Upper lobe of left lung (tissue), 6 donors: ENCODE data around the gene LCN15. TPM values are rescaled to one million over a fixed set of nuclear protein-coding genes. Genes with fewer than 3 reads are reported as not detected.

Experiments
- ATAC-seq, 2 donors: fragments of 200-7000 bp; cut with Tn5 transposase; one replicate each; pipeline ENCODE4 v1.9.1; 2022; ENCODE audit warnings: mild to moderate bottlenecking in 2 of 2, moderate library complexity in 2 of 2; ENCODE audit not compliant: low FRiP score in 2 of 2
- DNase-seq, 2 donors: peaks; one replicate each; pipeline ENCODE4 v3.0.0-alpha.2; 2019 to 2020
- H3K27ac ChIP-seq, 4 donors: fragments of 200-600 bp; sonication (generic); one replicate each; pipeline ENCODE4 v1.5.1; 2016 to 2019
- H3K27me3 ChIP-seq, 4 donors: fragments of 200-600 bp; sonication (generic); one replicate each; pipeline ENCODE4 v1.5.1; 2017 to 2019
- H3K36me3 ChIP-seq, 4 donors: fragments of 200-600 bp; sonication (generic); one replicate each; pipeline ENCODE4 v1.5.1; 2016 to 2019
- H3K4me1 ChIP-seq, 4 donors: fragments of 200-600 bp; sonication (generic); one replicate each; pipeline ENCODE4 v1.5.1; 2018 to 2019
- H3K4me3 ChIP-seq, 4 donors: fragments of 200-600 bp; sonication (generic); one replicate each; pipeline ENCODE4 v1.5.1; 2017 to 2019; ENCODE audit warnings: mild to moderate bottlenecking in 2 of 4, moderate library complexity in 1 of 4
- H3K9me3 ChIP-seq, 4 donors: fragments of 200-600 bp; sonication (generic); one replicate each; pipeline ENCODE4 v1.5.1; 2018 to 2019
- CTCF ChIP-seq, 6 experiments: fragments of 450-650 bp in 4 of 6; fragments of 200-600 bp in 2 of 6; sonication (generic) in 2 of 6; IDR thresholded peaks; one replicate each; pipeline ENCODE4 v1.5.1; 2016 to 2019; ENCODE audit warnings: antibody characterized with exemption in 6 of 6
- EP300 ChIP-seq, 4 donors: sonication (generic); formaldehyde crosslinking; IDR thresholded peaks; one replicate each; pipeline ENCODE4 v1.5.1; 2017; ENCODE audit warnings: antibody characterized with exemption in 4 of 4, control low read depth in 2 of 4
- POLR2A ChIP-seq, 4 donors: fragments of 450-650 bp; IDR thresholded peaks; one replicate each; pipeline ENCODE4 v1.5.1; 2016 to 2017; ENCODE audit warnings: antibody characterized with exemption in 4 of 4, mild to moderate bottlenecking in 2 of 4
- POLR2AphosphoS5 ChIP-seq, 2 donors: sonication (generic); formaldehyde crosslinking; IDR thresholded peaks; one replicate each; pipeline ENCODE4 v1.5.1; 2017; ENCODE audit warnings: antibody characterized with exemption in 2 of 2
- WGBS, 2 donors: methylation state at CpG; one replicate each; pipeline ENCODE4 v1.1.5; 2017 to 2018; 5-methylcytosine and 5-hydroxymethylcytosine counted together
- total RNA-seq, 6 donors: library from RNA; depleted of rRNA in 4 of 6; stranded (reverse); fragments of >200 nt in 4 of 6; gene quantifications; one replicate each; pipeline versions ENCODE4 v1.1.0 to v1.2.1, GENCODE V29; 2016 to 2021
- donor health status: DM: no; HTN: no; CAD: no; lungs with moderate emphysema.
- donor health status: DM: no; HTN: yes; CAD: no; lungs with severe emphysema.

The LCN15 gene
- total RNA-seq, 6 donors from 2014 or later, result 0.23 TPM; not detected in 5

- H3K9me3 ChIP-seq, result no peaks in the 10 kb centered on the region
- H3K4me3 ChIP-seq, result peak overlapping the region in 1 of 4 donors; percentile 29
- peak in 1 of 2 donors; percentile 52 for DNase-seq
- 68% methylated on average over 8 to 18 of the region's 23 CpGs for WGBS, 2 donors
- H3K4me1 ChIP-seq, result peaks cover 4 to 33% (median 26%) of the 10 kb centered on the region in 4 donors
- TF ChIP-seq POLR2AphosphoS5 (IDR thresholded peaks at IDR 0.05), result no peak
- no peak for TF ChIP-seq CTCF (IDR thresholded peaks at IDR 0.05)
- no peak for TF ChIP-seq EP300 (IDR thresholded peaks at IDR 0.05)
- TF ChIP-seq POLR2A (IDR thresholded peaks at IDR 0.05), result no peak
- no peaks in the 10 kb centered on the region for H3K36me3 ChIP-seq
- no peak for ATAC-seq
- peak overlapping the region in 1 of 4 donors; percentile 0 for H3K27ac ChIP-seq
- H3K27me3 ChIP-seq, result peaks cover 0 to 26% (median 12%) of the 10 kb centered on the region in 4 donors
Measured at GRCh38 chr9:136745389-136746154, 18.7 kb downstream of the LCN15 start.

- Histone ChIP-seq H3K9me3 (no peaks in the 10 kb centered on the region), H3K27me3 (peaks cover 0 to 27% (median 12%) of the 10 kb centered on the region in 4 donors), H3K27ac (no peak overlapping the region), H3K4me3 (no peak overlapping the region), H3K4me1 (peaks cover 4 to 33% (median 26%) of the 10 kb centered on the region in 4 donors), H3K36me3 (no peaks in the 10 kb centered on the region)
- no peak for ATAC-seq
- no peak for TF ChIP-seq EP300 (IDR thresholded peaks at IDR 0.05)
- TF ChIP-seq POLR2A (IDR thresholded peaks at IDR 0.05), result no peak
- no peak for TF ChIP-seq CTCF (IDR thresholded peaks at IDR 0.05)
- no peak for TF ChIP-seq POLR2AphosphoS5 (IDR thresholded peaks at IDR 0.05)
- peak in 1 of 2 donors; percentile 53 for DNase-seq
- WGBS, 2 donors, result 82% methylated on average over 16 of the region's 18 CpGs; no CpG with 5 or more reads in 1 of the 2 donors
Measured at GRCh38 chr9:136744773-136745172, 19.5 kb downstream of the LCN15 start.

GRCh38 chr9:136743639-136744211 is 20.6 kb downstream of the LCN15 start:
- H3K4me1 ChIP-seq, result peaks cover 4 to 33% (median 22%) of the 10 kb centered on the region in 4 donors
- no peak for ATAC-seq
- no peaks in the 10 kb centered on the region for H3K9me3 ChIP-seq
- H3K27ac ChIP-seq, result no peak overlapping the region
- TF ChIP-seq CTCF (IDR thresholded peaks at IDR 0.05) (no peak), POLR2A (IDR thresholded peaks at IDR 0.05) (no peak), POLR2AphosphoS5 (IDR thresholded peaks at IDR 0.05) (no peak), EP300 (IDR thresholded peaks at IDR 0.05) (no peak)
- 93 to 94% methylated on average over 13 to 16 of the region's 16 CpGs for WGBS, 2 donors
- peaks cover 0 to 27% (median 12%) of the 10 kb centered on the region in 4 donors for H3K27me3 ChIP-seq
- peak in 1 of 2 donors; percentile 55 for DNase-seq
- H3K36me3 ChIP-seq, result no peaks in the 10 kb centered on the region
- no peak overlapping the region for H3K4me3 ChIP-seq

GRCh38 chr9:136742591-136743391 is 21.5 kb downstream of the LCN15 start, which contains the start of gene LCN10:
Gene LCN10, minus strand, starts transcription at chr9:136742940. Its CDS starts 37 bp downstream, at chr9:136742903.
- Histone ChIP-seq H3K4me1 (peaks cover 4 to 33% (median 20%) of the 10 kb centered on the region in 4 donors), H3K27ac (no peak within 1 kb of the TSS), H3K9me3 (no peaks in the 10 kb centered on the region), H3K36me3 (no peaks in the 10 kb centered on the region), H3K4me3 (peak within 1 kb of the TSS in 1 of 4 donors; percentile 12), H3K27me3 (peaks cover 0 to 27% (median 12%) of the 10 kb centered on the region in 4 donors)
- no peak for TF ChIP-seq POLR2AphosphoS5 (IDR thresholded peaks at IDR 0.05)
- TF ChIP-seq CTCF (IDR thresholded peaks at IDR 0.05), result peak in 1 of 6 experiments; percentile 28
- no peak for ATAC-seq
- DNase-seq, result peak in 1 of 2 donors; percentile 83
- 51 to 63% methylated on average over 4 to 13 of the region's 25 CpGs for WGBS, 2 donors
